GM21737 (cell line): ENCODE data around the gene MCOLN1.

Source experiments
- ATAC-seq: cut with Tn5 transposase; IDR thresholded peaks from one replicate; pipeline ENCODE4 v1.9.1; 2021; ENCODE audit warnings: mild to moderate bottlenecking, moderate library complexity; ENCODE audit not compliant: unreplicated experiment

MCOLN1 gene

GRCh38 chr19:7500811-7501450 is 21.5 kb upstream of the MCOLN1 start:
- ATAC-seq = no peak

GRCh38 chr19:7502552-7502951 is 19.9 kb upstream of the MCOLN1 start:
- ATAC-seq = no peak

DNA sequence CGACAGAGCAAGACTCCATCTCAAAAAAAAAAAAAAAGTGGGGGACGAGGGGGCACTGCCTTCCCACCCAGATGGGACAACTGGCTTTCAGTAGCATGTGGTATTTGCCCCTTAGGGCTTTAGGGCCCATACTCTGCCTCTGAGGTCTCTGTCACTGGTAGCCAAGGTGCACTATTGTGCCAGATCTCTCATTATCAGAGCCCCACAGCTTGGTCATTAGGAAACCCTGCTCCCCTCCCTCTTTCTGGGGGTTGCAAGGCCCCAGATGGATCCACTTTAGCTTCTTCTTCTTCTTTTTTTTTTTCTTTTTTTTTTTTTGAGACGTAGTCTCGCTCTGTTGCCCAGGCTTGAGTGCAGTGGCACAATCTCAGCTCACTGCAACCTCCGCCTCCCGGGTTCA is 17.7 kb upstream of the MCOLN1 start:
- ATAC-seq = no peak

- no peak for ATAC-seq
Measured at GRCh38 chr19:7505288-7505681, 17.1 kb upstream of the MCOLN1 start.

DNA sequence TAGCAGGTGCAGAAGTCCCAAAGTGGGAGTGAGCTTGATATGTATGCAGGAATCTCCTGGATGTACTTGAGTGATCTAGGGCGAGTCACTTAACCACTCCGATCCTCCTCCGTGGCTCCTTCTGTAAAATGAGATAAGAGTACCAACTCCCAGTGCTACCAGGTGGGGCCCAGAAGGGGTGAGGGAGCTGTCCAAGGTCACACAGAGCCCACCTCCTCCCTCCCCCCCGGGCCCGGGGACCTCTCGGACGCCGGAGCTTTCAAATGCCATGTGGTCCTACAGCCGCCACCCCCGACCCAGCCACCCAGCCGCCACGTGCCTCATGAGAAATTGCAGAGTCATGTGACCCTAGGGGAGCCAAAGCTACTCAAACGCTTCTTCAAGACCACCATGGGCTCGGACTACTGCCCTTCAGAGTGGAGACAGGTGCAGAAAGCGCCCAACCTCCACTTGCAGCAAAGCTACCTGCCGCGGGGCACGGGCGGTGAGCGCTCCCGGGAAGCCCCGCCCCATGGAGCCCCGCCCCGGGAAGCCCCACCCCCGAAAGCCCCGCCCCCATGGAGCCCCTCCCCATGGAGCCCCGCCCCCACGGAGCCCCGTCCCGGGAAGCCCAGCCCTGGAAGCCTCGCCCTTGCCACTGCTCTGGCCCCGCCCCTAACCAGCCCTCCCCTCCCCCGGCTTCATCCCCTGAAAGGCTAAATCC is 16.6 kb upstream of the MCOLN1 start:
- ATAC-seq = no peak

GRCh38 chr19:7506385-7507328 is 15.8 kb upstream of the MCOLN1 start:
- no peak for ATAC-seq

- no peak for ATAC-seq
Measured at GRCh38 chr19:7507884-7508283, 14.5 kb upstream of the MCOLN1 start.

GRCh38 chr19:7509625-7510024 is 12.8 kb upstream of the MCOLN1 start:
- ATAC-seq = no peak

DNA sequence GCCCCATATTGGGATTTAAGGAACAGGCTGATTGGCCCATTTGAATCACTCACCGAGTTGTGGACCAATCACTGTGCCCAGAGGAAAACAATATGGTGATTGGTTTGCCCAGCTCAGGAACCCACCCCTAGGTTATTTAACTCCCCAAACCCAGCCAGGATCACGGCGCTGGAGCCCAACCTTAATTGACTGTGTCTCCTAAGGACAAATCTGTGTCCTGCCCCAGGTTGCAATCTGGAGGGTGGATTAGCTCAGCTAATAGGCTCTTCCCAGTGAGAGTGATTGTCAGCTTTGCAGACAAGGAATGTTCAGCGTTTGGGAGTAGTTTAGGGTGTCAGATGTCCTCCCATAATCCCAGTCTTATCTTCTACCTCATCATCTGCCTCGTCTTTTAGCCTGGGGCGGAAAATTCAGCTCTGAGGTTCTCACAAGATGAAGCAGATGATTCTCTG is 10.0 kb upstream of the MCOLN1 start:
- no peak for ATAC-seq

DNA sequence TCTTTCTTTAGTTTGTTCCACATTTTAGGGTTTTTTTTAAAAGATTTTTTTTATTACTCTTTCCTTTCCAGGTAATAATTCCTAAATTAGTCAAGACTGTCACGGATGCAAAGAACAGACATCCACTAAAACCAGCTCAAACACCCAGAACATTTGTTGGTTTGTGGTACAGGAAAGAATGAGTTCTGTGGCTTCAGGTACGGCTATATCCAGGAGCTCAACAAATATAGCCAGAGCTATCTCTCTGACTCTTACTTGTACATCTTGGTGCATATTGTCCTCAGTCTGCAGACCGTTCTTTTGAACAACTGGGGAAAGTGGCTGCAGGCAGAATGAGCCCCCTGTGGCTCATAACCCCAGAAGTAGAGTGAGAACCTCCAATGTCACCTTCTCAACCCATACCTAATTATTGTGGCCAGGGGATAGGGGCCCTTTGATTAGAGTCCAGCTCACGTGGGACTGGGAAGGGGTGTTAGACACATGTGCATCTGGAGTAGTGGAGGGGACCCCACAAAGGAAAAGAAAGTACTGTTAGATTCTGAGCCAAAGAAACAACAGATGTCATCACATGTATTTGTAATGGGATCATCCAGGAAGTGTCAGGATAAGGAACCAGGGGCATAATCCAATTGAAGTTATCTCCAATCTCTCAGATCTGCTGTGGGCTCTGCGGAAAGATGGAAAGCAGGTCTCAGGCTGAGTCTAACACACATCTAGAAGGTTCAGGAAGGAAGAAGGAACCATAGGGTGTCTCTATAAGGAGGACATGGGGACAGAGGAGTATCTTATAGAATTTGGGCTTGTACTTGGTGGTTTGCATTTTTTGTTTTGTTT is 8.4 kb upstream of the MCOLN1 start:
- ATAC-seq = no peak

- no peak for ATAC-seq
Measured at GRCh38 chr19:7515110-7515644, 7.2 kb upstream of the MCOLN1 start.

DNA sequence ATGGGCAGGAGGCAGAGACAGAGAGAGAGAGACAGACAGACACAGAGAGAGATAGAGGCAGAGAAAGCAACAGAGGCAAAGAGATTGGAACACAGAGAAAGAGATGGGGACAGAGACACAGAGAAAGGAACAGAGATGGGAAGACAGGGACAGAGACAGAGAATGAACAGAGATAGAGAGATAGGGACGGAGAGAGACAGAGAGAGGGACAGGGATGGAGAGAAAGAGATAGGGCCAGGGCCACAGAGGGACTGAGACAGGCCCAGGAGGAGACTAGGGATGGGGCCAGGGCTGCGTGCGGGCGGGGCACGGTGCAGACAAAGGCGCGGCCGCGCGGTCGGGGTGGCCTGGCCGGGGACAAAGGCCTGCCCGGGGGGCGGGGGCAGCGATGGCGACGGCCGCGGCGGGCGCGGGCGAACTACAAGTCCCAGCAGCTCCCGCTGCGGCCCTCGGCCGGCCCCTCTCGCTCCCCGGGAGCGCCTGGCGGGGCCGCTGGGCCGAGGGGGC is 6.7 kb upstream of the MCOLN1 start, which contains the start of gene ZNF358:
Gene ZNF358 (plus strand): TSS at position 459 of the 507 bp plus-strand sequence. CDS start 3,140 bp downstream, outside the sequence.
- ATAC-seq = no peak

GRCh38 chr19:7516333-7516732 is 6.1 kb upstream of the MCOLN1 start:
- no peak for ATAC-seq

DNA sequence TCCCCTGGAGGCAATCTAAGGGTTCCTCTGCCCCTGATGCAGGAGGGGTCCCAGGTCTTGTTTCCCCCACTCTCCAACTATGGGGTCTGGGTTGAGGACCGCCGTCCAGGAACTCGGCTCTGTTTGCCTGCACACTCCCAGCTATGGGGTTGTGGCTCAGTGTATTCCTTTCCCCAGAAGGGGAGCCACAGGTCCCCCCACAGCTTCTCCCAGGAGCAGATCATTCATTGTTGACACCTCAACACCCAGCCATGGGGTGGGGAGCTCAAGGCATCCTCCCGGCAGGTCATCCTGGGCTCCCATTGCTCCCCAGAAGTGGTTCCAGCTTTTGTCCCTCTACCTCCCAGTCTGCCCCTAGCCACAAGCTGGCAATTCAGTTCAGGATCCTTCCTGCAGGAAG is 5.5 kb upstream of the MCOLN1 start:
- ATAC-seq = no peak

DNA sequence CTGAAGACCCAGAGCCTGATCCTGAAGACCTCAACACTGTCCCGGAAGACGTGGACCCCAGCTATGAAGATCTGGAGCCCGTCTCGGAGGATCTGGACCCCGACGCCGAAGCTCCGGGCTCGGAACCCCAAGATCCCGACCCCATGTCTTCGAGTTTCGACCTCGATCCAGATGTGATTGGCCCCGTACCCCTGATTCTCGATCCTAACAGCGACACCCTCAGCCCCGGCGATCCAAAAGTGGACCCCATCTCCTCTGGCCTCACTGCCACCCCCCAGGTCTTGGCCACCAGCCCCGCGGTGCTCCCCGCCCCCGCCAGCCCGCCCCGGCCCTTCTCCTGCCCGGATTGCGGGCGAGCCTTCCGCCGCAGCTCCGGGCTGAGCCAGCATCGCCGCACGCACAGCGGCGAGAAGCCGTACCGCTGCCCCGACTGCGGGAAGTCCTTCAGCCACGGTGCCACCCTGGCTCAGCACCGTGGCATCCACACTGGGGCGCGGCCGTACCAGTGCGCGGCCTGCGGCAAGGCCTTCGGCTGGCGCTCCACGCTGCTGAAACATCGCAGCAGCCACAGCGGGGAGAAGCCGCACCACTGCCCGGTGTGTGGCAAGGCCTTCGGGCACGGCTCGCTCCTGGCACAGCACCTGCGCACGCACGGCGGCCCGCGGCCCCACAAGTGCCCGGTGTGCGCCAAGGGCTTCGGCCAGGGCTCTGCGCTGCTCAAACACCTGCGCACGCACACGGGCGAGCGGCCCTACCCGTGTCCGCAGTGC is 2.9 kb upstream of the MCOLN1 start:
- no peak for ATAC-seq

GRCh38 chr19:7520131-7521051 is 2.0 kb upstream of the MCOLN1 start:
- no peak for ATAC-seq

DNA sequence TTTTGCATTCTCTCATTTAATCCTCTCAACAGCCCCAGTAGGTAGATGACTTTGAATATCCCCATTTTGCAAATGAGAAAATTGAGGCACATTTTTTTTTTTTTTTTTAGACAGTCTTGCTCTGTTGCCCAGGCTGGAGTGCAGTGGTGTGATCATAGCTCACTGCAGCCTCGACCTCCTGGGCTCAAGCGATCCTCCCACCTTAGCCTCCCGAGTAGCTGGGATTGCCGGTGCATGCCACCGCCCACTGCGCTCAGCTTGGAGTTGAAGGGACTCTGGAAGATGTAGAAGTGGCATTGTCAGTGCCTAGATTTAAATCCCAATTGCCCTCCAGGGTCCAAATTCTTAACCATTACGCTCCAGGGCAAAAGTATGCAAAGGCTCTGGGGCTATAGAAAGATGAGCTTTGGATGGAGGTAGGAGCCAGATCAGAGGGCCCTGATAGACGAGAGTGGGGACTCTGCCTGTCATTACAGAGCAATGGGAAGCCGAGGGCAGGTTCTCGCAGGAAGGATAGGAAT is 813 bp upstream of the MCOLN1 start:
- ATAC-seq = no peak
